Effector memory CD8-positive, alpha-beta T cell (primary cell): ENCODE measurements around the gene GATD1.

Experiments used
- ATAC-seq: fragments of 150-1000 bp; cut with Tn5 transposase; replicated peaks from 2 replicates; pipeline ENCODE4 v1.10.0; 2021; ENCODE audit warnings: mild to moderate bottlenecking, moderate library complexity
- DNase-seq, 3 experiments: peaks; one replicate each; pipeline ENCODE4 v3.0.0; 2021
- H3K27ac Mint-ChIP-seq, 2 donors: one replicate each; pipeline ENCODE4 v1.8.0; 2022; ENCODE audit warnings: mild to moderate bottlenecking in 2 of 2, mixed read lengths in 2 of 2, moderate library complexity in 2 of 2
- H3K27me3 Mint-ChIP-seq, 2 donors: one replicate each; pipeline ENCODE4 v1.8.0; 2022; ENCODE audit warnings: mixed read lengths in 2 of 2
- H3K36me3 Mint-ChIP-seq: one replicate; pipeline ENCODE4 v1.8.0; 2022; ENCODE audit warnings: mild to moderate bottlenecking, moderate library complexity, mixed read lengths; ENCODE audit not compliant: insufficient read depth
- H3K4me1 Mint-ChIP-seq, 2 donors: one replicate each; pipeline ENCODE4 v1.8.0; 2022; ENCODE audit warnings: low read depth in 2 of 2, mixed read lengths in 2 of 2
- H3K4me3 Mint-ChIP-seq, 2 donors: one replicate each; pipeline ENCODE4 v1.8.0; 2022; ENCODE audit warnings: mild to moderate bottlenecking in 2 of 2, mixed read lengths in 2 of 2, moderate library complexity in 2 of 2
- H3K9me3 Mint-ChIP-seq, 2 donors: one replicate each; pipeline ENCODE4 v1.8.0; 2022; ENCODE audit warnings: mixed read lengths in 2 of 2

The GATD1 gene

DNA sequence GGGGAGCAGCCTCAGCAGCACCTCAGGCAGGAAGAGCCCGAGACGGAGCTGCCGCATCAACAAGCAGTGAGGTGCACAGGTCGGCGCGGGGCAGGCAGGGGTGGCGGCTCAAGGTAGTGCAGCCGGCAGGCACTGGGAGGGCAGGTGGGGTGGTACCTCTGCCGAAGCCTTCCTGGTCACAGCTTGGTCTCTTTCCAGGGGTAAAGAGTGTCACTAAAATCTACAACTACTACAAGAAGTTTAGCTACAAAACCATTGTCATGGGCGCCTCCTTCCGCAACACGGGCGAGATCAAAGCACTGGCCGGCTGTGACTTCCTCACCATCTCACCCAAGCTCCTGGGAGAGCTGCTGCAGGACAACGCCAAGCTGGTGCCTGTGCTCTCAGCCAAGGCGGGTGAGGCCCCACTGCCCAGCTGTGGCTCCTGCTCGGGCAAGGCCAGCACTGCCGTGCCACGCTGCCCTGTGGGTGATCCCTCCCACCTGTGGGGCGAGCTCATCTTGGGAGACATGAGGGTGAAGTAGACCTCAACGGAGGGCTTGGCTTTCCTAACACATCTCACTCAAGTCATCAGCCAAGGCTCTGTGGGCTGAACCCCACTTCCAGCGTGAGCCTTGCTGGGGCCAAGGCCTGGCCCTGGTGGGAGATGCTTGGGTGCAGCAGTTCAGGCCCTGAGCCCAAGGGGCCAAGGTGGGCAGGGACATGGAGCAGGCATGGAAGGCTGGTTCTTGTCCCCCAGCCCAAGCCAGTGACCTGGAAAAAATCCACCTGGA lies 13.6 kb downstream of the GATD1 start:
- no peaks in the 10 kb centered on the region for H3K27me3 Mint-ChIP-seq
- peaks cover 39% of the 10 kb centered on the region for H3K36me3 Mint-ChIP-seq
- DNase-seq (no peak), ATAC-seq (no peak)
- H3K4me3 Mint-ChIP-seq = no peak overlapping the region
- no peak overlapping the region for H3K27ac Mint-ChIP-seq
- H3K9me3 Mint-ChIP-seq = no peaks in the 10 kb centered on the region
- H3K4me1 Mint-ChIP-seq = peaks cover 0 to 2% of the 10 kb centered on the region in 2 donors

DNA sequence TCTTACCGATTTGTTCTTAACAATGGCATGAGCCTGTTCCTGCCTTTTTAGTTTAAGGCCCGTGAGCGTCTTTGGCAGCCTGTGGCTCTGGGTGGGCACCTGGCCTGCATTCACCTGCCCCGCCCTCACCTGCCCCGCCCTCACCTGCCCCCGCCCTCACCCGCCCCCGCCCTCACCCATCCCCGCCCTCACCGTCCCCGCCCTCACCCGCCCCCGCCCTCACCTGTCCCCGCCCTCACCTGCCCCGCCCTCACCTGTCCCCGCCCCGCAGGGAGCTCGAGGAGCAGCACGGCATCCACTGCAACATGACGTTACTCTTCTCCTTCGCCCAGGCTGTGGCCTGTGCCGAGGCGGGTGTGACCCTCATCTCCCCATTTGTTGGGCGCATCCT lies 14.2 kb downstream of the GATD1 start:
- Mint-ChIP-seq H3K9me3 (no peaks in the 10 kb centered on the region), H3K27ac (no peak overlapping the region), H3K27me3 (no peaks in the 10 kb centered on the region), H3K4me1 (peaks cover 0 to 2% of the 10 kb centered on the region in 2 donors), H3K4me3 (no peak overlapping the region), H3K36me3 (peaks cover 45% of the 10 kb centered on the region)
- no peak for ATAC-seq
- DNase-seq = no peak

DNA sequence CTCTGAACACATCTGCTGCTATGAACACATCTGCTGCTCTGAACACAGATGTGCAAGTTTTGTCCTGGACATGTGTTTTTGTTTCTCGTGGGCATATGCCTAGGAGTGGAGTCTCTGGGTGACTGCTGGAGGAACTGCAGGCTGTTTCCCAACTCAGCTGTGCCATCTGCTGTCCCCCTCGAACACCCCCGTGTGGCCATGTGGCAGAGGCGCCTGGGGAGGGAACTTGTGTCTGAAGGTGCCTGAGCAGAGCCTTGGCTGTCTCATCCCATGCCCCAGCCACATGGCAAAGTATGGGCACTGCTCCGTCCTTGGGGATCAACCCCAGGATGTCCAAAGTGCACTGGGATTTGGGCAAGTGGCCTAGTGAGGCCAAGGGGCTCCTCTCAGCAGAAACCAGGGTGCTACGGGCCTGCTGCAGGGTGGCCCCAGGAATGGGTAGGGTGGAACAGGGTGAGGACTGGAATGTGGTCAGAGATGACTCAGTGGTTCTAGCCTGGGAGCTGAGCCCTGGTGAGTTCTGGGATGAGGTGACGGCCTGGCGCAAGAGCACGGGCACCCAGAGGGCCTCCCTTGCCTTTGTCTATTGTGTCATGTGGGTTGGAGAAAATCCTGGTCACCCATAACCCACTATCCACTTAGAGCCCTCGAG lies 14.7 kb downstream of the GATD1 start:
- peaks cover 51% of the 10 kb centered on the region for H3K36me3 Mint-ChIP-seq
- DNase-seq (no peak), ATAC-seq (no peak)
- no peaks in the 10 kb centered on the region for H3K9me3 Mint-ChIP-seq
- no peak overlapping the region for H3K4me3 Mint-ChIP-seq
- H3K4me1 Mint-ChIP-seq = peaks cover 0 to 2% of the 10 kb centered on the region in 2 donors
- no peaks in the 10 kb centered on the region for H3K27me3 Mint-ChIP-seq
- H3K27ac Mint-ChIP-seq = no peak overlapping the region

DNA sequence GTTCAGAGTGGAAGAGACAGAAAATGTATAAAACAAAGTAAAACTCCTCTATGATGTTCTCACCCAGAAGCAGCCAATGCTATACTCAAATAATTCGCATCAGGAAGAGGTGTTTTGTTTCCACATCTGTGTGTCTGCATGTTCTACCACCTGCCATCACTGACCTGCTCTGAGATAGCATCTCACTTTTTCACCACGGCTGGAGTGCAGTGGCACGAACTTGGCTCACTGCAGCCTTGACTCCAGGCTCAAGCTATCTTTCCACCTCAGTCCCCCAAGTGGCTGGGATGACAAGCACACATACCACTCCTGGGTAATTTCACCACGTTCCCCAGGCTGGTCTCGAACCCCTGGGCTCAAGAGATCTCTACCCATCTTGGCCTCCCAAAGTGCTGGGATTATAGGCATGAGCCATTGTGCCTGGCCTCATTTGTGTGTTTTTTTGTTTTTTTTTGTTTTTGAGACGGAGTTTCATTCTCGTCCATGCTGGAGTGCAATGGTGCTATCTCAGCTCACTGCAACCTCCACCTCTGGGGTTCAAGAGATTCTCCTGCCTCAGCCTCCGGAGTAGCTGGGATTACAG lies 15.7 kb downstream of the GATD1 start:
- Mint-ChIP-seq H3K27me3 (no peaks in the 10 kb centered on the region), H3K4me1 (peaks cover 0 to 2% of the 10 kb centered on the region in 2 donors), H3K27ac (no peak overlapping the region), H3K4me3 (no peak overlapping the region), H3K36me3 (peaks cover 54% of the 10 kb centered on the region), H3K9me3 (no peaks in the 10 kb centered on the region)
- ATAC-seq = no peak
- DNase-seq = no peak

DNA sequence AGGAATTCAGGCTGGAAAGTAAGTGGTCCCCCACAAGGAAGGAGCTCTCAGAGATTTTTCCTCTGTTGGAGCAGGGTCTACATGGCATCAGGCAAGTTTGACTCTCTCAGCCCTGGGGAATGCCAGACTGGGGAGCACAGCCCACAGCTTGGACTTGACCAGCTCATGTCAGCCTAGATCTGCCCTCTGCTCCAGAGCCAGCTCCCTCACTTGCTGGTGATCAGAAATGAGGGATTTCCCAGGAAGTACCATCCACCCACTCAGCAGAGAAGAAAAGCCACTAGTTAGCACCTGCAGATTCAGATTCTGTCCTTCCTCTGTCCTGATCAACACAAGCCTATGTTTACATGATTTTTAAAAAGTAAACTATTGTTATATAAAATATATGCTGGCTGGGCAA lies 17.1 kb downstream of the GATD1 start:
- Mint-ChIP-seq H3K9me3 (no peaks in the 10 kb centered on the region), H3K27me3 (no peaks in the 10 kb centered on the region), H3K27ac (no peak overlapping the region), H3K36me3 (peaks cover 61% of the 10 kb centered on the region), H3K4me1 (peaks cover 2 to 3% of the 10 kb centered on the region in 2 donors), H3K4me3 (no peak overlapping the region)
- no peak for ATAC-seq
- no peak for DNase-seq

DNA sequence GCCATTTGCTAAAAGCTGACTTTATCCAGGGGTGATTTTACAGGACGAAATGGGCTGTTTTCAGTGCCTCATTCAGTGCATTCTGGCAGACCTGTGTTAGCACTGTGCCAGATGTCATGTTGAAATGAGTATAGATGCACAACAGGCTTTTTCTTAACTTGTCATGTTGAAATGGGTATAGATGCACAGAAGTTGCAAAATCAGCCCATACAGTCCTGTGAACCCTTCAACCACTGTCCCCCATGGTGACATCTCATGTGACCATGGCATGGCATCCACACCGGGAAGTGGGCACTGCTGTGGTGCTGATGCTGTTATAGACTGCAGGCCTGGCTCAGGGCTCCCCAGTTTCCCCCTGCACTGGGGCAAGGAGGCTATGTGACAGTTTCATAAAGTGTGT lies 27.6 kb downstream of the GATD1 start:
- Mint-ChIP-seq H3K27ac (peak overlapping the region in 1 of 2 donors; percentile 12), H3K36me3 (peaks cover 4% of the 10 kb centered on the region), H3K4me1 (peaks cover 3 to 13% of the 10 kb centered on the region in 2 donors), H3K9me3 (no peaks in the 10 kb centered on the region), H3K27me3 (no peaks in the 10 kb centered on the region), H3K4me3 (no peak overlapping the region)
- DNase-seq (no peak), ATAC-seq (no peak)

DNA sequence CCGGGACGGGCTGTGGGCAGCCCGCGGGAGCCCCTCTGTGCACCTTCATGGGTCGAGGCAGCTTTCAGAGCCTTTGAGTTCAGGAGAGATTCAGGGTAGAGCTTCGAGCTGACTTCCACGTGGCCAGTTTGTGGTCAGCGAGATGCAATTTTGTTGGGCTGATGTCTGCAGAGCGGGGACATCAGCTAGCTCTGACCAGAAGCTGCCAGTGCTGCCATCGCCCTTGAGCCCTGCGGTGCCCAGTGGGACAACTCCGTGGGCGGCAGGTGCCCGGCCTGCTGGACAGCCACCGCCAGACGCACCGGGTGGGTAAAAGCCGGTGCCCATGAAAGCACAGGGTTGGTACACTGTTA lies 29.3 kb downstream of the GATD1 start:
- peak; percentile 3 for ATAC-seq
- H3K36me3 Mint-ChIP-seq = peaks cover 4% of the 10 kb centered on the region

DNA sequence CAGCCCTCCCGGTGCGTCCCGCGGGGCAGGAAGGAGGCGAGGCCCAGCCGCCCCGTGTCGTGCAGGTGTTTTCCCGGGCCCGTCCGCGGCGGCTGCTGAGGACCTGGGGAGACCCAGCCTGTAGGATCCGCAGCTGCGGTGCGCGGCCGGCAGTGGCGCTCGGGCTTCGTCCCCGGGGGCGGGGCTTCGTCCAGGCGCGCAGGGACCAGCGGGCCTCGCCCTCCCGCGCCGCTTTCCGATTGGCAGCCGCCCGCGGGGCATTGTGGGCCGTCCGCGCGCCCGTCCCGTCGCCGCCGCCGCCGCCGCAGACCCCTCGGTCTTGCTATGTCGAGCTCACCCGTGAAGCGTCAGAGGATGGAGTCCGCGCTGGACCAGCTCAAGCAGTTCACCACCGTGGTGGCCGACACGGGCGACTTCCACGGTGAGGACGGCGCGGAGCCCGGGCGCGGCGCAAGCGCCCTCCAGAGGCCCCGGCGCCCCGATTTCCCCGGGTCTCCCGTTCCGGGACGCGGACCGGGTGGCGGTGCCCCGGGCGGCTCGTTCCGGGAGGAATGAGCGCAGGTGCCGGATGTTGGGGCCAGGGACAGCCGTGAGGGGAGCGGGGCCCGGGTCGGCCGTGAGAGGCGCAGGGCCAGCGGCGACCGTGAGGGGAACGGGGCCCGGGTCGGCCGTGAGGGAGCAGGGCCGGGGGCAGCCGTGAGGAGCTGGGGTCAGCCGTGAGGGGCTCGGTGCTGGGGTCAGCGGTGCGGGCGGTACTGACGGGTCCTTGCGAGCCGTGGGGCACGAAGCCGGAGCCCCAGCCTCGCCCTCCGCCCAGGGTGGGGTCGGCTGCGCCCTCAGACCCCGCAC lies 29.9 kb downstream of the GATD1 start, which contains the start of gene TALDO1:
TALDO1 (plus strand) TSS at position 307 of the 849 bp plus-strand sequence; CDS start at position 325, 18 bp downstream.
- peak within 1 kb of the TSS; percentile 72 to 83 for H3K27ac Mint-ChIP-seq
- H3K4me1 Mint-ChIP-seq = peaks cover 3 to 13% of the 10 kb centered on the region in 2 donors
- no peaks in the 10 kb centered on the region for H3K9me3 Mint-ChIP-seq
- H3K27me3 Mint-ChIP-seq = no peaks in the 10 kb centered on the region
- peak within 1 kb of the TSS; percentile 79 to 81 for H3K4me3 Mint-ChIP-seq
- peaks cover 4% of the 10 kb centered on the region for H3K36me3 Mint-ChIP-seq
- DNase-seq = peak; percentile 57 to 73 (median 73)
- peak; percentile 86 for ATAC-seq

More for the DNA sequence above, 29.3 kb downstream of the GATD1 start:
- no peak for DNase-seq
- no peaks in the 10 kb centered on the region for H3K27me3 Mint-ChIP-seq
- no peaks in the 10 kb centered on the region for H3K9me3 Mint-ChIP-seq
- H3K27ac Mint-ChIP-seq = peak overlapping the region; percentile 25 to 83
- H3K4me1 Mint-ChIP-seq = peaks cover 3 to 13% of the 10 kb centered on the region in 2 donors
- H3K4me3 Mint-ChIP-seq = peak overlapping the region; percentile 79 to 81

DNA sequence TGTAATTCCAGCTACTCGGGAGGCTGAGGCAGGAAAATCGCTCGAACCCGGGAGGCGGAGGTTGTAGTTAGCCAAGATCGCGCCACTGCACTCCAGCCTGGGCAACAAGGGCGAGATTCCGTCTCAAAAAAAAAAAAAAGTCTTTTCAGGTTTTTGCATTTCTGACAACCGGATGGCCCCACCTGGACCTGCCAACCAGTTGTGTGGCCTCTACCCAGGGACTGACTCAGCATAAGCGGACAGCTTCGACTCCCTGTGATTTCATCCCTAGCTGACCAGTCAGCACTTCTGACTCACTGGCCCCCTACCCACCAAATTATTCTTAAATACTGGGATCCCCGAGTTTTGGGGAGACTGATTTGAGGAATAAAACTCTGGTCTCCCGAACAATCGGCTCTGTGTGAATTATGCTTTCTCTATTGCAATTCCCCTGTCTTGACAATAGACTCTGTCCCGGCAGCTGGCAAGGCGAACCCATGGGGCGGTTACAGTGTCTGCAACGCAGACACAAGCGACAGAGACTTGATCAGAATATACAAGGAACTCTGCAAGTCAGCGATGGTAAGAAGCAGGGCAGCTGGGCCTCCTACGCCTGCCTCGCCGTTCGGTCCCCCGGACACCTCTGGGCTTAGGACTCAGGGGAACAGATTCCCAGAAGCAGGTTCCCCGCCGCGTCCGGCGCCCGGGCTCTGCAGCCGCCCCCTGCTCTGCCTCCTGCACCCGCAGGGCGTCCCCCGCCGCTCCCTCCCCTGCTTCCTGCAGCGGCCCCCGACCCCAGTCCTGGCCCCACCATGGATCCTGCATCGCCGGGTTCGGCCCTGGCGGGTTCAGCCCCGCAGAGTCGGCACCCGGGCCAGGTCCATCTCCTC lies 30.8 kb downstream of the GATD1 start:
- Mint-ChIP-seq H3K27me3 (no peaks in the 10 kb centered on the region), H3K4me3 (peak overlapping the region; percentile 79 to 81), H3K27ac (peak overlapping the region; percentile 35 to 72), H3K4me1 (peaks cover 3 to 13% of the 10 kb centered on the region in 2 donors), H3K36me3 (peaks cover 4% of the 10 kb centered on the region), H3K9me3 (no peaks in the 10 kb centered on the region)
- DNase-seq = no peak
- ATAC-seq = peak; percentile 43

DNA sequence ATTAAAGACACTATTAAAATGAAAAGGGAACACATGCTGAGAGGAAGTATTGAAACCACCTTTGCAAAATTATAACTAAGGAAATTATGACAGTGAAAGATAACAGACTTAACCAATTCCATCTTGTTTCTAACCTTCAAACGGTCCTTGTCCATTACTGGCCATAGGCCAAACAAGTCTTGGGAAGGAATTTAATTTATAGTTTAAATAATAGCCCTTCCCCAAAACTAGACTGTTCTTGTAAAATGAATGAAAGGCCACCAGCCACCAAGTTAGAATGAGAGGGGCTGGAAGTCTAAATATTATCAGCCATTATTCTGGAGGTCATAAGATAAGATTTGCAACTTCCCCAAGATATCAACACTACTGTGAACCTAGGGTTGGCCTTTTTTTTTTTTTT lies 31.9 kb downstream of the GATD1 start:
- ATAC-seq = no peak
- Mint-ChIP-seq H3K36me3 (peaks cover 4% of the 10 kb centered on the region), H3K27ac (no peak overlapping the region), H3K27me3 (no peaks in the 10 kb centered on the region), H3K4me1 (peaks cover 3 to 12% of the 10 kb centered on the region in 2 donors), H3K4me3 (no peak overlapping the region), H3K9me3 (no peaks in the 10 kb centered on the region)
- no peak for DNase-seq

DNA sequence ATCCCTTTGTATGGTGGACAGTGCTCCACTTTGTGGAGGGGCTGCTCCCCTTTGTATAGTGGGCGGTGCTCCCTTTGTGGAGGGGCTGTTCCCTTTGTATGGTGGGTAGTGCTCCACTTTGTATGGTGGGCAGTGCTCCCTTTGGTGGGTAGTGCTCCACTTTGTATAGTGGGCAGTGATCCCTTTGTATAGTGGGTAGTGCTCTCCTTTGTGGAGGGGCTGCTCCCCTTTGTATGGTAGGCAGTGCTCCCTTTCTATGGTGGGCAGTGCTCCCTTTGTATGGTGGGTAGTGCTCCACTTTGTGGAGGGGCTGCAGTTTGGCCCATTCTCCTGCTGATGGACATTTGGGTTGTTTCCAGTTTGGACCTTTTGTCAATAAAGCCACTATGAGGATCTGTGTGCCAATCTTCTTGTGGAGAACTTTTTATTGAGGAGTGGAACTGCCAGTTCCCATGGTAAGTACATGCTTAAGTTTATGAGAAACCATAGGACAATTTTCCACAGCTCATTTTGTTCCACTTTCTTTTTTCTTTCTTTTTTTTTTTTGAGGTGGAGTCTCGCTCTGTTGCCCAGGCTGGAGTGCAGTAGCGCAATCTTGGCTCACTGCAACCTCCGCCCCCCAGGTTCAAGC lies 34.6 kb downstream of the GATD1 start:
- Mint-ChIP-seq H3K4me3 (no peak overlapping the region), H3K9me3 (no peaks in the 10 kb centered on the region), H3K27ac (no peak overlapping the region), H3K27me3 (peaks cover 0 to 14% of the 10 kb centered on the region in 2 donors), H3K4me1 (peaks cover 2 to 6% of the 10 kb centered on the region in 2 donors), H3K36me3 (peaks cover 4% of the 10 kb centered on the region)
- DNase-seq (no peak), ATAC-seq (no peak)

DNA sequence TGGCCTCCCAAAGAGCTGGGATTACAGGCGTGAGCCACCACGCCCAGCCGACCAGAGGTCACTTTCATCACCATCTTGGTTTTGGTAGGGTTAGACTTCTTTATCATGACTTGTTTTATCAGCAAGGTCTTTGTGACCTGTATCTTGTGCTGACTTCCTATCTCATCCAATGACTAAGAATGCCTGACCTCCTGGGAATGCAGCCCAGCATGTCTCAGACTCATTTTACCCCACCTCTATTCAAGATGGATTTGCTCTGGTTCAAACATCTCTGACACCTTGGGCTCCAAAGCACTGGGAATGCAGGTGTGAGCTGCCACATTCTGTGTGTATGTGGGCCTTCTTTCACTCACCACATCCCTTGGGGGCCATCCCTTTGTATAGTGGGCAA lies 35.1 kb downstream of the GATD1 start:
- DNase-seq (no peak), ATAC-seq (no peak)
- no peaks in the 10 kb centered on the region for H3K9me3 Mint-ChIP-seq
- H3K4me1 Mint-ChIP-seq = peaks cover 5 to 9% of the 10 kb centered on the region in 2 donors
- no peak overlapping the region for H3K4me3 Mint-ChIP-seq
- H3K27me3 Mint-ChIP-seq = peaks cover 0 to 14% of the 10 kb centered on the region in 2 donors
- no peak overlapping the region for H3K27ac Mint-ChIP-seq
- H3K36me3 Mint-ChIP-seq = peaks cover 4% of the 10 kb centered on the region
